Ishikawa (cell line): Measurements from ENCODE around the gene NDUFA6.
"Not testable (repeated sequence)": the region's sequence is repeated elsewhere in the genome, so short reads cannot be mapped to it uniquely, and the experiment has no call there.

ENCODE experiments used
- EGR1 ChIP-seq: IDR thresholded peaks from 2 replicates; pipeline ENCODE4 v1.6.1; 2012
- MAX ChIP-seq: IDR thresholded peaks from 2 replicates; pipeline ENCODE4 v1.6.1; 2012
- REST ChIP-seq: IDR thresholded peaks from 2 replicates; pipeline ENCODE4 v1.6.1; 2012; ENCODE audit warnings: low read depth, mild to moderate bottlenecking
- TAF1 ChIP-seq: IDR thresholded peaks from 2 replicates; pipeline ENCODE4 v1.6.1; 2012; ENCODE audit warnings: low read depth, mild to moderate bottlenecking
- YY1 ChIP-seq: IDR thresholded peaks from 2 replicates; pipeline ENCODE4 v1.6.1; 2012; ENCODE audit warnings: low read depth

DNA sequence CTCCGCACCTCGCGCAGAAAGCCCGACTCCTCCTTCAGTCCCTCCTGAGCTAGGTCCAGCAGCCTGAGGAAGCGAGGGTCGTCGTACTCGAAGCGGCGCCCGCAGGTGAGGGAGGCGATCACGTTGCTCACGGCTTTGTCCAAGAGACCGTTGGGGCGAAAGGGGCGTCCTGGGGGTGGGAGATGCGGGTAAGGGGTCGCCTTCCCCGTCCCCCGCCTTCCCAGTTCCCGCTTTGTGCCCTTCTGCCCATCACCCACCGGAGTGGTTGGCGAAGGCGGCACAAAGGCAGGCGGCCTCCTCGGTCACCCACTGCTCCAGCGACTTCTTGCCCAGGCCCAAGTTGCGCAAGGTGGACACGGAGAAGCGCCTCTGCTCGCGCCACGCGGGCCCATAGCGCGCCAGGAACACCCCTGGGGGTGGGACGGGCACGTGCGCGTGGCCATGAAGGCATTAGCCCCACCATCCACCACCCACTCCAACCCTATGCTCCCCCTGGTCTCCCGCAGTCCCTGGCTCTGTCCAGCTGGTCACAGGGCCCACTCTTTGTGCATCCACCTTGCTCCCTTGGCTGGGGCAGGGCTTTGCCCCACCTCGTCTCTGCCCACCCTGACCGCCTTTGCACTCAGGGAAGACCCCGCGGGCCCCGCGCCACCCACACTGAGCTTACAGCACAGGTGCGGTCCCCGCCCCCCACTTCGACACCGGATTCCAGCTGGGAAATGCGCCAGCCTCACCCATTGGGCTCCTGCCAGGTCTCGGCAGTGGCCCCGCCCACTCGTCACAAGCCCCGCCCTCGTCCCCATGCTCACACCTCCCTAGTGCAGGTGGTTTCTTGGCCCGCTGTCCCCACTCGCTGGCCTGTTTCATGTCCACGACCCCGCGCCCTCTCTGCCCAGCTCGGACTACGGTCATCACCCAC is 38.5 kb upstream of the NDUFA6 start:
- TF ChIP-seq MAX, result peak; percentile 72
- peak; percentile 91 for TF ChIP-seq EGR1
- not testable (repeated sequence) for TF ChIP-seq YY1, TAF1
- peak; percentile 38 for TF ChIP-seq REST
